Glutamatergic neuron (in vitro differentiated cells): ENCODE results near the gene OR5AL1. TPM values are rescaled to one million over a fixed set of nuclear protein-coding genes. Genes with fewer than 3 reads are reported as not detected.

Experiments used
- DNase-seq: peaks from one replicate; pipeline ENCODE4 v3.0.0; 2022
- H3K27ac Mint-ChIP-seq: one replicate; pipeline ENCODE4 v1.8.0; 2020; ENCODE audit warnings: mild to moderate bottlenecking, mixed read lengths, inconsistent platforms; ENCODE audit not compliant: unreplicated experiment
- H3K27me3 Mint-ChIP-seq: one replicate; pipeline ENCODE4 v1.8.0; 2020; ENCODE audit warnings: mild to moderate bottlenecking, moderate library complexity, mixed read lengths, inconsistent platforms; ENCODE audit not compliant: unreplicated experiment
- H3K36me3 Mint-ChIP-seq: one replicate; pipeline ENCODE4 v1.8.0; 2020; ENCODE audit warnings: mild to moderate bottlenecking, mixed read lengths, inconsistent platforms; ENCODE audit not compliant: unreplicated experiment
- H3K4me1 Mint-ChIP-seq: one replicate; pipeline ENCODE4 v1.8.0; 2020; ENCODE audit warnings: mild to moderate bottlenecking, low read depth, mixed read lengths, inconsistent platforms; ENCODE audit not compliant: unreplicated experiment
- H3K4me3 Mint-ChIP-seq: one replicate; pipeline ENCODE4 v1.8.0; 2020; ENCODE audit warnings: mild to moderate bottlenecking, mixed read lengths, inconsistent platforms; ENCODE audit not compliant: unreplicated experiment
- H3K9me3 Mint-ChIP-seq: one replicate; pipeline ENCODE4 v1.8.0; 2020; ENCODE audit warnings: mild to moderate bottlenecking, moderate library complexity, mixed read lengths, inconsistent platforms; ENCODE audit not compliant: unreplicated experiment
- CTCF ChIP-seq: fragments of 200-600 bp; sonication (generic); IDR thresholded peaks from one replicate; pipeline ENCODE4 v1.5.0; 2021; ENCODE audit not compliant: partially characterized antibody, unreplicated experiment
- total RNA-seq: library from RNA; stranded (reverse); fragmentation: NEBNext Ultra II Directional; extraction: Animal tissue kit (Norgen Biotek cat#: 25700); gene quantifications from one replicate; pipeline ENCODE4 v1.2.1, GENCODE V29; 2021; ENCODE audit not compliant: unreplicated experiment

The OR5AL1 gene
- total RNA-seq, 1 donor from 2014 or later = not detected

GRCh38 chr11:56404393-56404792, 8.1 kb upstream of the OR5AL1 start:
- DNase-seq = no peak
- TF ChIP-seq CTCF = no peak
- Mint-ChIP-seq H3K27me3 (no peaks in the 10 kb centered on the region), H3K36me3 (no peaks in the 10 kb centered on the region), H3K27ac (no peak overlapping the region), H3K4me1 (no peaks in the 10 kb centered on the region), H3K4me3 (no peak overlapping the region), H3K9me3 (peaks cover 2% of the 10 kb centered on the region)

GRCh38 chr11:56410801-56411200, 1.7 kb upstream of the OR5AL1 start:
- Mint-ChIP-seq H3K36me3 (no peaks in the 10 kb centered on the region), H3K9me3 (no peaks in the 10 kb centered on the region), H3K4me1 (peaks cover 3% of the 10 kb centered on the region), H3K27ac (no peak overlapping the region), H3K4me3 (no peak overlapping the region), H3K27me3 (no peaks in the 10 kb centered on the region)
- TF ChIP-seq CTCF = no peak
- no peak for DNase-seq

GRCh38 chr11:56453521-56453920, 41.0 kb downstream of the OR5AL1 start:
- TF ChIP-seq CTCF = no peak
- DNase-seq = no peak
- no peak overlapping the region for H3K27ac Mint-ChIP-seq
- H3K4me1 Mint-ChIP-seq = no peaks in the 10 kb centered on the region
- peaks cover 2% of the 10 kb centered on the region for H3K9me3 Mint-ChIP-seq
- H3K27me3 Mint-ChIP-seq = no peaks in the 10 kb centered on the region
- H3K36me3 Mint-ChIP-seq = no peaks in the 10 kb centered on the region
- no peak overlapping the region for H3K4me3 Mint-ChIP-seq

GRCh38 chr11:56457076-56457475, 44.6 kb downstream of the OR5AL1 start:
- peaks cover 2% of the 10 kb centered on the region for H3K9me3 Mint-ChIP-seq
- no peak overlapping the region for H3K4me3 Mint-ChIP-seq
- no peak overlapping the region for H3K27ac Mint-ChIP-seq
- no peaks in the 10 kb centered on the region for H3K36me3 Mint-ChIP-seq
- H3K4me1 Mint-ChIP-seq = no peaks in the 10 kb centered on the region
- no peak for TF ChIP-seq CTCF
- no peaks in the 10 kb centered on the region for H3K27me3 Mint-ChIP-seq
- DNase-seq = no peak

Other genes starting within 250 kb of the OR5AL1 start
- not detected for gene OR5J2, start 236.1 kb upstream of the OR5AL1 start, total RNA-seq
- not detected for gene OR5T2, start 178.4 kb upstream of the OR5AL1 start, total RNA-seq
- not detected for gene OR5T3, start 160.4 kb upstream of the OR5AL1 start, total RNA-seq
- not detected for gene OR5T1, start 138.5 kb upstream of the OR5AL1 start, total RNA-seq
- not detected for gene OR8H1, start 120.4 kb upstream of the OR5AL1 start, total RNA-seq
- gene OR8K3, start 97.6 kb upstream of the OR5AL1 start, total RNA-seq = not detected
- gene OR8K1, start 66.7 kb upstream of the OR5AL1 start, total RNA-seq = not detected
- gene OR8J1, start 58.4 kb upstream of the OR5AL1 start, total RNA-seq = not detected
- gene OR8U1, start 37.1 kb upstream of the OR5AL1 start, total RNA-seq = not detected
- gene OR5M3, start 60.7 kb downstream of the OR5AL1 start, total RNA-seq = not detected
- not detected for gene OR5M8, start 78.7 kb downstream of the OR5AL1 start, total RNA-seq
- gene OR5M11, start 130.6 kb downstream of the OR5AL1 start, total RNA-seq = not detected
- not detected for gene OR5M10, start 165.0 kb downstream of the OR5AL1 start, total RNA-seq
- gene OR5M1, start 202.2 kb downstream of the OR5AL1 start, total RNA-seq = not detected
- not detected for gene OR5AP2, start 229.7 kb downstream of the OR5AL1 start, total RNA-seq